Heart right ventricle (tissue), 16 donors: ENCODE results near the gene DSC3. TPM values are rescaled to one million over a fixed set of nuclear protein-coding genes. Genes with fewer than 3 reads are reported as not detected.
"Not testable (repeated sequence)": the region's sequence is repeated elsewhere in the genome, so short reads cannot be mapped to it uniquely, and the experiment has no call there.

Experiments
- ATAC-seq, 8 donors: fragments of 200-7000 bp; cut with Tn5 transposase; one replicate each; pipeline ENCODE4 v1.9.1; 2020; ENCODE audit warnings: mild to moderate bottlenecking in 8 of 8, moderate library complexity in 8 of 8, moderate number of reproducible peaks in 1 of 8
- DNase-seq, 2 donors: peaks; one replicate each; pipeline ENCODE4 v3.0.0-alpha.2; 2020
- H3K27ac ChIP-seq, 10 donors: fragments of 200-600 bp; sonication (generic) in 2 of 10; one replicate each; pipeline versions ENCODE4 v1.5.0 to v1.8.0; 2020 to 2022; ENCODE audit warnings: mild to moderate bottlenecking in 3 of 10
- H3K27me3 ChIP-seq, 7 donors: fragments of 200-600 bp; one replicate each; pipeline ENCODE4 v1.8.0; 2021 to 2022; ENCODE audit warnings: mild to moderate bottlenecking in 2 of 7
- H3K36me3 ChIP-seq, 9 donors: fragments of 200-600 bp; sonication (generic) in 1 of 9; one replicate each; pipeline versions ENCODE4 v1.5.0 to v1.8.0; 2020 to 2022; ENCODE audit warnings: mild to moderate bottlenecking in 2 of 9
- H3K4me1 ChIP-seq, 9 donors: fragments of 200-600 bp; sonication (generic) in 1 of 9; one replicate each; pipeline versions ENCODE4 v1.5.0 to v1.8.0; 2020 to 2022; ENCODE audit warnings: mild to moderate bottlenecking in 4 of 9
- H3K4me3 ChIP-seq, 10 donors: fragments of 200-600 bp; sonication (generic) in 2 of 10; one replicate each; pipeline versions ENCODE4 v1.5.0 to v1.8.0; 2020 to 2022; ENCODE audit warnings: mild to moderate bottlenecking in 7 of 10, moderate library complexity in 2 of 10
- H3K9me3 ChIP-seq, 11 donors: fragments of 200-600 bp in 10 of 11; sonication (generic) in 2 of 11; one replicate each; pipeline versions ENCODE4 v1.5.0 to v1.8.0; 2013 to 2022; ENCODE audit warnings: mild to moderate bottlenecking in 2 of 11, control low read depth in 1 of 11, moderate library complexity in 1 of 11
- CTCF ChIP-seq, 9 donors: fragments of 200-600 bp; sonication (generic) in 2 of 9; IDR thresholded peaks; one replicate each; pipeline versions ENCODE4 v1.5.0 to v1.8.0; 2021 to 2022; ENCODE audit warnings: antibody characterized with exemption in 9 of 9, mild to moderate bottlenecking in 5 of 9, moderate library complexity in 1 of 9
- WGBS, 2 donors: extraction: QIAGEN DNeasy Blood & Tissue Kit; methylation state at CpG; one replicate each; pipeline ENCODE4 v1.1.7; 2013; ENCODE audit warnings: inconsistent platforms in 1 of 2; 5-methylcytosine and 5-hydroxymethylcytosine counted together
- intact Hi-C, 10 donors: fragments of 100-400 bp; cut with DNase I; formaldehyde crosslinking; loops; one replicate each; pipeline versions ENCODE4 v1.11.1 to v1.14.2; 2022
- polyA plus RNA-seq, 2 donors: library from polyadenylated mRNA; stranded (reverse); fragments of 200-250 nt; gene quantifications; one replicate each; pipeline ENCODE4 v1.2.3, GENCODE V29; 2013
- total RNA-seq, 10 donors: library from RNA; stranded (reverse); fragmentation: NEBNext Ultra II Directional in 3 of 10; extraction: Animal tissue kit (Norgen Biotek cat#: 25700) in 3 of 10; gene quantifications; one replicate each; pipeline versions ENCODE4 v1.2.1 to v1.2.4, GENCODE V29; 2021 to 2023
- donor health status: Arrhythmogenic right ventricular cardiomyopathy.
- donor health status: ischemic (EF 13 %, LVEDD 7.1; RV severe dilation, severe dysfunction).
- donor health status: healthy with polysubstance abuse.
- donor health status: DM: no; HTN: yes; CAD: no.
- donor health status: DM: no; HTN: no; CAD: no.
- donor health status: ischemic (EF 25% LVEDD 6.9; RV normal size, moderate dysfunction).
- donor health status: ischemic (EF 25% LVEDD 5.7; RV mildly dilated, moderate dysfunction).
- donor health status: healthy.
- donor health status: DM: yes; HTN: yes; CAD: no.
- donor health status: Ischemic cardiomyopathy.
- donor health status: ischemic (EF 35%, LVEDD 5.7; RV mildly dilated, moderate dysfunction).
- donor health status: nonischemic (EF 11% LVEDD 7.7; RV severe dilation, severe dysfunction).
- donor health status: DM: yes; HTN: yes; CAD: no.
- donor health status: PGD.
- donor health status: ischemic (EF 29% LVEDD 5.4; RV normal size, mild dysfunction).
- donor health status: nonischemic (EF 23%, LVEDD 6.1; RV moderate dilation, normal function).

Gene DSC3
- total and polyA plus RNA-seq, 12 donors = 0.04 to 0.44 (median 0.13) TPM; not detected in 3

GRCh38 chr18:30985753-30986152 is 56.8 kb downstream of the DSC3 start:
- no peak for TF ChIP-seq CTCF (IDR thresholded peaks at IDR 0.05)
- Histone ChIP-seq H3K9me3 (no peaks in the 10 kb centered on the region), H3K27ac (no peak overlapping the region), H3K27me3 (no peaks in the 10 kb centered on the region), H3K4me1 (peaks cover 0 to 7% (median 0%) of the 10 kb centered on the region in 9 donors), H3K36me3 (no peaks in the 10 kb centered on the region), H3K4me3 (no peak overlapping the region)
- ATAC-seq = no peak
- no peak for DNase-seq
- 93 to 95% methylated on average over 12 of the region's 12 CpGs for WGBS, 2 donors
- intact Hi-C loops = no loop called here

GRCh38 chr18:30982285-30982992 is 60.1 kb downstream of the DSC3 start:
- DNase-seq (no peak), ATAC-seq (no peak)
- Histone ChIP-seq H3K4me3 (no peak overlapping the region), H3K36me3 (no peaks in the 10 kb centered on the region), H3K27ac (no peak overlapping the region), H3K27me3 (no peaks in the 10 kb centered on the region), H3K4me1 (no peaks in the 10 kb centered on the region), H3K9me3 (no peaks in the 10 kb centered on the region)
- intact Hi-C loops = no loop called here
- no peak for TF ChIP-seq CTCF (IDR thresholded peaks at IDR 0.05)
- WGBS, 2 donors = 83 to 85% methylated on average over 11 of the region's 11 CpGs

- ATAC-seq, H3K36me3 ChIP-seq, H3K4me3 ChIP-seq, H3K27me3 ChIP-seq, H3K27ac ChIP-seq, H3K4me1 ChIP-seq, DNase-seq, H3K9me3 ChIP-seq: not testable (repeated sequence)
- WGBS, 2 donors = 80 to 89% methylated on average over 4 of the region's 4 CpGs
- intact Hi-C loops = loop anchor here in 1 of 10 donors (10.0 kb wide), 1 partner anchor 537 kb away; no protein-coding TSS in a partner anchor
Measured at GRCh38 chr18:30978091-30978490, 64.5 kb downstream of the DSC3 start.

- no peak for DNase-seq
- 3 to 5% methylated on average over 1 of the region's 1 CpG for WGBS, 2 donors
- H3K27ac ChIP-seq = no peak overlapping the region
- TF ChIP-seq CTCF (IDR thresholded peaks at IDR 0.05) = peak; percentile 33 to 73 (median 62)
- no peaks in the 10 kb centered on the region for H3K9me3 ChIP-seq
- H3K27me3 ChIP-seq = no peaks in the 10 kb centered on the region
- intact Hi-C loops = loop anchor here in 1 of 10 donors (10.0 kb wide), 1 partner anchor 543 kb away; no protein-coding TSS in a partner anchor
- H3K4me3 ChIP-seq = no peak overlapping the region
- no peaks in the 10 kb centered on the region for H3K36me3 ChIP-seq
- no peaks in the 10 kb centered on the region for H3K4me1 ChIP-seq
- no peak for ATAC-seq
Measured at GRCh38 chr18:30971338-30971956, 71.1 kb downstream of the DSC3 start.
